ENCODE data around the gene GPR132. TPM values are rescaled to one million over a fixed set of nuclear protein-coding genes. Genes with fewer than 3 reads are reported as not detected.

Gene GPR132
- polyA plus RNA-seq, 2 of the 4 experiments (the other 2 are of a cell fraction): 0.18 to 0.19 TPM

- no peak for TF ChIP-seq SMC3 (IDR thresholded peaks at IDR 0.05)
Measured at GRCh38 chr14:105059035-105059924, 6.0 kb downstream of the GPR132 start (continued).

DNA sequence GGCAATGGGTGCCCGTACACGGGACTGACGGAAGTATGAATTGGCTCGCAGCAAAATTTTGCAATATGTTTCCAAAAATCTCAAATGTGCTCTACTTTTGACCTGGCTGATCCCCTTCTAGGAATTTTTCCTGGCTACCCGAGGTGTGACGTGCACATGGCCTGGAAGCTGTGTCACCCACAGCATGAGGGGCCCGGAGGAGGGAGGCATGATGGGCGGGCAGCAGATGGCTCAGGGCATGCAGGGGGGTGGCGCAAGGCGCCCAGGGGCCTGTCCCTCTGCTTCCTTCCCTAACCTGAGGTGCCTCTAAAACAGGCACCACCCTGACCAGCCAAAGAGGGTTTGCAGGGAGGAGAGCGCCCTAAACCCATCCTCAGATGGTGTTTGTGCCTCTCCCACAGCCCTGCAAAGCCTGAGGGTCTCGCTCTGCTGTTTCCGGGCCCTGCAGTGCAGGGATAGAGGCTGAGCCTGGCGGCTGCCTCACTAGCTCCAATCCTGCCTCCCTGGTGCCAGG, 6.7 kb downstream of the GPR132 start:
- no peak overlapping the region for H3K4me3 ChIP-seq
- no peaks in the 10 kb centered on the region for H3K9me3 ChIP-seq
- no peak for FAIRE-seq
- DNase-seq (ENCODE audit: low read depth in 1 of 2, low spot score in 1 of 2): no peak
- ATAC-seq: no peak
- TF ChIP-seq HOXB5 (CRISPR knock-in tag; IDR thresholded peaks at IDR 0.05) (no peak), CHD2 (IDR thresholded peaks at IDR 0.05; ENCODE audit: low read length, partially characterized antibody) (no peak), CBX8 (IDR thresholded peaks at IDR 0.05) (no peak), POLR2A (IDR thresholded peaks at IDR 0.05; ENCODE audit: low read length) (no peak), JUN (IDR thresholded peaks at IDR 0.05) (no peak), EHMT2 (IDR thresholded peaks at IDR 0.05; ENCODE audit: low read depth) (no peak)
- TF ChIP-seq, protein P1, sequence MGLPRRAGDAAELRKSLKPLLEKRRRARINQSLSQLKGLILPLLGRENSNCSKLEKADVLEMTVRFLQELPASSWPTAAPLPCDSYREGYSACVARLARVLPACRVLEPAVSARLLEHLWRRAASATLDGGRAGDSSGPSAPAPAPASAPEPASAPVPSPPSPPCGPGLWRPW (IDR thresholded peaks at IDR 0.05): no peak
- 0 out of 6 replicates have a peak overlapping the region, but pooled peaks of 1 of the 2 experiments have one; percentile 19 for H3K27ac ChIP-seq
- ChIA-PET CTCF (interaction anchor here (0.9 to 8.1 kb wide), 8 partner anchors 12 to 255 kb away, joined by 3 to 88 read pairs (median 5); no protein-coding TSS in a partner anchor), POLR2A (interaction anchor here (1.3 kb wide), 1 partner anchor 16 kb away, joined by 3 read pairs; no protein-coding TSS in a partner anchor)
- no peak overlapping the region for H3K4me2 ChIP-seq
- 94% methylated on average over 14 of the region's 14 CpGs for WGBS (ENCODE audit: missing lambda C conversion rate)
- no peaks in the 10 kb centered on the region for H3K4me1 ChIP-seq

DNA sequence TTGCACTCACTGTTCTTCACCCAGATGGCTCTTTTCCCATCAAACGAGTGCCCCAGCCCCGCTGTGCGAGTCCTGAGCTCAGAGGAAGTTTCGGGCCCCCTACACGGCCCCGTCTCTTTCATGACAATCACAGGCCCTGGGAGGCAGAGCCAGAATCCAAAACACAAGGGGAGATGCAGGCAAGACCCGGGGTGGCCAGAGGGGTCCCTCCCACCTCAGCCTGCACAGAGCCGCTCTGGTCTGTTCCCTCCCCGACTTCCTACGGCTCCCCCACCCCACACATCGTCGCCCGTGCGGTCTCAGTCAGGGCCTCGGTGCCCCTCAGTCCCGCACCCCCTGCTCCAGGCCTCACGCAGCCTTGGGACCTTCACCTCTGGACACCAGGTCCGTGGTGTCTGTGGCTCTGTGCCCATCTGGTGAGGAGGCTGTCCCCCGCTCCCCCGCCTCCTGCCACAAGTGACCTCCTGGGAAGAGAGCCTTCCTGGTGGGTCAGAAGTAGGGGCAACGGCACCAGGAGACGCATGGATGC, 8.9 kb downstream of the GPR132 start:
- WGBS (ENCODE audit: missing lambda C conversion rate): 80% methylated on average over 15 of the region's 22 CpGs
- no peak overlapping the region for H3K4me2 ChIP-seq
- ChIA-PET POLR2A (no interaction called here), CTCF (interaction anchor here (1.0 to 8.1 kb wide), 4 partner anchors 10 to 44 kb away, joined by 3 to 88 read pairs (median 18); no protein-coding TSS in a partner anchor)
- H3K9me3 ChIP-seq: no peaks in the 10 kb centered on the region
- no peak for TF ChIP-seq CTCF (IDR thresholded peaks at IDR 0.05)
- no peak for TF ChIP-seq NR3C1 (IDR thresholded peaks at IDR 0.05)
- TF ChIP-seq KDM1A (IDR thresholded peaks at IDR 0.05; ENCODE audit: low read depth): no peak
- TF ChIP-seq HEYL (CRISPR knock-in tag; IDR thresholded peaks at IDR 0.05): no peak
- no peak for TF ChIP-seq GATA3 (IDR thresholded peaks at IDR 0.05; ENCODE audit: borderline replicate concordance)
- TF ChIP-seq CEBPB (IDR thresholded peaks at IDR 0.05): no peak
- TF ChIP-seq ZNF302 (CRISPR knock-in tag; IDR thresholded peaks at IDR 0.05): no peak
- H3K27ac ChIP-seq: no peak overlapping the region
- no peak overlapping the region for H3K4me3 ChIP-seq
- no peaks in the 10 kb centered on the region for H3K4me1 ChIP-seq
- ATAC-seq: no peak
- DNase-seq (ENCODE audit: low read depth in 1 of 2, low spot score in 1 of 2): no peak
- no peak for FAIRE-seq

DNA sequence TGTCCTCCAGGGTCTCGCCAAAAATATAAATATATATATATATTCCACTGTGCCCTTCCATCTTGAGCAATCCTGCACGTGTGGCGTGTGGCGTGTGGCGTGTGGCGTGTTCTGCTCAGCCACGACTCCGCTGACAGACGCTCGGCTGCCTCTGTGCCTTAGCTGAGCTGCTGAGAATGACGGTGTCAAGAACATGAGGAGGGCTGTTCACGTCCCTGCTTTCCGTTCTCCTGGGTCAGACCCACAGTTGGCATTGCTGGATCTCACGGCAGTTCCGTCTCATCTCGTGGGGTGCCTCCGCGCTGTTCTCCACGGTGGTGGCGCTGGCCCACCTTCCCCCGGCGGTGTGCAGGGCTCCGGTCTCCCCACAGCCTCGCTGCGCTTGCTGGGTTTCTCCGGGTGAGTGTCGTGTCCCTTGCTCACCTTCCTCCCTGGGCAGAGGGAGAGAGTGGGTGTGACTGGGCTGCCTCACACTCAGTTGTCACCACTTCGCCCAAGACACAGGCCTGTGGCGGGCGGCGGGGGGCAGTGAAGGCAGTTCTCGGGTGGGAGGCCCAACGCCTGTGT, 9.4 kb downstream of the GPR132 start:
- CTCF ChIA-PET: interaction anchor here (3.7 kb wide), 1 partner anchor 11 kb away, joined by 25 read pairs; no protein-coding TSS in a partner anchor
- H3K9me3 ChIP-seq: no peaks in the 10 kb centered on the region
- ATAC-seq (no peak), FAIRE-seq (no peak), DNase-seq (ENCODE audit: low read depth in 1 of 2, low spot score in 1 of 2) (no peak)
- POLR2A ChIA-PET: no interaction called here
- no peak overlapping the region for H3K27ac ChIP-seq
- no peaks in the 10 kb centered on the region for H3K4me1 ChIP-seq
- WGBS (ENCODE audit: missing lambda C conversion rate): 81% methylated on average over 33 of the region's 33 CpGs
- H3K4me2 ChIP-seq: no peak overlapping the region
- TF ChIP-seq EHMT2 (IDR thresholded peaks at IDR 0.05; ENCODE audit: low read depth) (no peak), RNF2 (IDR thresholded peaks at IDR 0.05; ENCODE audit: borderline replicate concordance, low read depth) (no peak), TP53 (CRISPR knock-in tag; IDR thresholded peaks at IDR 0.05) (no peak), CEBPB (IDR thresholded peaks at IDR 0.05) (no peak), PHF8 (IDR thresholded peaks at IDR 0.05; ENCODE audit: borderline replicate concordance, low read depth) (no peak), RAD21 (conservative IDR thresholded peaks at IDR 0.05 in 1 of 2, IDR thresholded peaks at IDR 0.05 in 1 of 2) (no peak), RCOR1 (IDR thresholded peaks at IDR 0.05; ENCODE audit: low read depth, low read length) (no peak), HDAC2 (IDR thresholded peaks at IDR 0.05) (no peak), SREBF2 (IDR thresholded peaks at IDR 0.05) (no peak), NR3C1 (IDR thresholded peaks at IDR 0.05) (no peak), EP300 (IDR thresholded peaks at IDR 0.05) (no peak), MAZ (IDR thresholded peaks at IDR 0.05; ENCODE audit: borderline replicate concordance, low read depth, low read length) (no peak)
- TF ChIP-seq, protein P1 (IDR thresholded peaks at IDR 0.05): no peak
- TF ChIP-seq, protein P2, sequence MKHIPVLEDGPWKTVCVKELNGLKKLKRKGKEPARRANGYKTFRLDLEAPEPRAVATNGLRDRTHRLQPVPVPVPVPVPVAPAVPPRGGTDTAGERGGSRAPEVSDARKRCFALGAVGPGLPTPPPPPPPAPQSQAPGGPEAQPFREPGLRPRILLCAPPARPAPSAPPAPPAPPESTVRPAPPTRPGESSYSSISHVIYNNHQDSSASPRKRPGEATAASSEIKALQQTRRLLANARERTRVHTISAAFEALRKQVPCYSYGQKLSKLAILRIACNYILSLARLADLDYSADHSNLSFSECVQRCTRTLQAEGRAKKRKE (CRISPR knock-in tag; IDR thresholded peaks at IDR 0.05; ENCODE audit: low read depth): no peak
- no peak overlapping the region for H3K4me3 ChIP-seq

Measured in A549 (cell line).